Neutrophil (primary cell): ENCODE data around the gene LY6G5C.

Source experiments
- H3K27ac ChIP-seq: fragments of 200-600 bp; sonication (generic); 2 replicates; pipeline ENCODE4 v1.5.1; 2016; ENCODE audit warnings: mild to moderate bottlenecking, moderate library complexity
- H3K27me3 ChIP-seq: fragments of 200-600 bp; sonication (generic); 2 replicates; pipeline ENCODE4 v1.6.0; 2016; ENCODE audit warnings: mild to moderate bottlenecking
- H3K36me3 ChIP-seq: fragments of 200-600 bp; sonication (generic); 2 replicates; pipeline ENCODE4 v1.5.1; 2017
- H3K4me1 ChIP-seq, 2 experiments: fragments of 200-600 bp in 1 of 2; sonication (generic) in 1 of 2; 1 replicate in 1 of 2; 2 replicates in 1 of 2; pipeline versions ENCODE4 v1.5.1 to v1.6.1; 2013 to 2016; ENCODE audit warnings: low read depth in 1 of 2, low read length in 1 of 2, mild to moderate bottlenecking in 1 of 2, moderate library complexity in 1 of 2; ENCODE audit not compliant: control insufficient read depth in 1 of 2, insufficient read depth in 1 of 2
- H3K4me3 ChIP-seq, 2 experiments: fragments of 200-600 bp in 1 of 2; sonication (generic) in 1 of 2; 1 replicate in 1 of 2; 2 replicates in 1 of 2; pipeline ENCODE4 v1.5.1; 2013 to 2016; ENCODE audit warnings: low read depth in 1 of 2, low read length in 1 of 2, mild to moderate bottlenecking in 1 of 2, moderate library complexity in 1 of 2
- H3K9me3 ChIP-seq: fragments of 200-600 bp; sonication (generic); 2 replicates; pipeline ENCODE4 v1.5.1; 2016
- TF ChIP-seq, protein P1 (sequence below): fragments of 200-600 bp; sonication (generic); IDR thresholded peaks from 2 replicates; pipeline ENCODE4 v1.5.1; 2016; ENCODE audit warnings: antibody characterized with exemption

LY6G5C gene

GRCh38 chr6:31676904-31677303 is 4.0 kb downstream of the LY6G5C start:
- no peaks in the 10 kb centered on the region for H3K9me3 ChIP-seq
- H3K27ac ChIP-seq: no peak overlapping the region
- peaks cover 13 to 16% of the 10 kb centered on the region in 2 experiments for H3K4me1 ChIP-seq
- TF ChIP-seq, protein P1, sequence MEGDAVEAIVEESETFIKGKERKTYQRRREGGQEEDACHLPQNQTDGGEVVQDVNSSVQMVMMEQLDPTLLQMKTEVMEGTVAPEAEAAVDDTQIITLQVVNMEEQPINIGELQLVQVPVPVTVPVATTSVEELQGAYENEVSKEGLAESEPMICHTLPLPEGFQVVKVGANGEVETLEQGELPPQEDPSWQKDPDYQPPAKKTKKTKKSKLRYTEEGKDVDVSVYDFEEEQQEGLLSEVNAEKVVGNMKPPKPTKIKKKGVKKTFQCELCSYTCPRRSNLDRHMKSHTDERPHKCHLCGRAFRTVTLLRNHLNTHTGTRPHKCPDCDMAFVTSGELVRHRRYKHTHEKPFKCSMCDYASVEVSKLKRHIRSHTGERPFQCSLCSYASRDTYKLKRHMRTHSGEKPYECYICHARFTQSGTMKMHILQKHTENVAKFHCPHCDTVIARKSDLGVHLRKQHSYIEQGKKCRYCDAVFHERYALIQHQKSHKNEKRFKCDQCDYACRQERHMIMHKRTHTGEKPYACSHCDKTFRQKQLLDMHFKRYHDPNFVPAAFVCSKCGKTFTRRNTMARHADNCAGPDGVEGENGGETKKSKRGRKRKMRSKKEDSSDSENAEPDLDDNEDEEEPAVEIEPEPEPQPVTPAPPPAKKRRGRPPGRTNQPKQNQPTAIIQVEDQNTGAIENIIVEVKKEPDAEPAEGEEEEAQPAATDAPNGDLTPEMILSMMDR: no peak
- peaks cover 7% of the 10 kb centered on the region for H3K27me3 ChIP-seq
- H3K36me3 ChIP-seq: peaks cover 27% of the 10 kb centered on the region
- no peak overlapping the region for H3K4me3 ChIP-seq

DNA sequence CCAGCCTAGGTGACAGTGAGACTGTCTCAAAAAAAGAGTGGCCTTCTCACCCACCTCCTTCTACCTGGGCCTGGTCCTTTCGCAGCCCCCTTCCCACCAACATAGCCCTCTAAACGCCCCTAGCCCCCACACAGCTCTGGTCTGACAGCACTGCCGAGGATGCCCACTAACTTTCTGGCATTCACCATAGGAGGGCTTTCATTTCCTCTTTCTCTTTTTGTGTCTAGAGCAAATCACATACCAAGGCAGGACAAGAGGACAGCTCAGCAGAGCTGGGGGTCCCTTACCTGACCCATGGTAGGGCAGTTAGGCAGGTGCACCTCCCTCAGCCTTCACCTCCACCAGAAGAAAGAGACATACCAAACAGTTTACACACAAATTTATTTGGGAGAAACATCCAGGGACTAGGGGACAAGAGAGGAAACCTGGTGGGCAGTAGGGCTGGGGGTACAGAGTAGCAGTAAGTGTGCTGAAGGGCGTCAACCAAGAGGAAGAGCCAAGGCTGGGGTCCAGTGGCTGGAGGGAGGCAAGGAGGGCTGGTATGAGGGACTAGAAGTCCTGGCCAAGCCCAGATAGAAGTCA is 4.5 kb downstream of the LY6G5C start:
- TF ChIP-seq, protein P1: no peak
- H3K27ac ChIP-seq: no peak overlapping the region
- no peaks in the 10 kb centered on the region for H3K9me3 ChIP-seq
- peaks cover 32% of the 10 kb centered on the region for H3K36me3 ChIP-seq
- H3K4me1 ChIP-seq: peaks cover 10 to 12% of the 10 kb centered on the region in 2 experiments
- H3K4me3 ChIP-seq: no peak overlapping the region
- H3K27me3 ChIP-seq: peaks cover 2% of the 10 kb centered on the region

- peaks cover 18 to 20% of the 10 kb centered on the region in 2 experiments for H3K4me1 ChIP-seq
- no peaks in the 10 kb centered on the region for H3K9me3 ChIP-seq
- no peaks in the 10 kb centered on the region for H3K27me3 ChIP-seq
- no peak within 1 kb of the TSS for H3K4me3 ChIP-seq
- H3K27ac ChIP-seq: no peak within 1 kb of the TSS
- peaks cover 69% of the 10 kb centered on the region for H3K36me3 ChIP-seq
- TF ChIP-seq, protein P1: no peak
These were observed 11.2 kb downstream of the LY6G5C start, which contains the start of gene LY6G5B for GRCh38 chr6:31669676-31670075. TSS of gene LY6G5B (plus strand) at chr6:31669976. CDS start at chr6:31670951, 975 bp downstream.

GRCh38 chr6:31666337-31666965 is 14.4 kb downstream of the LY6G5C start:
- Histone ChIP-seq H3K9me3 (no peaks in the 10 kb centered on the region), H3K36me3 (peaks cover 69% of the 10 kb centered on the region), H3K4me1 (peaks cover 35 to 46% of the 10 kb centered on the region in 2 experiments), H3K27ac (peak overlapping the region; percentile 96), H3K27me3 (no peaks in the 10 kb centered on the region), H3K4me3 (peak overlapping the region; percentile 81 to 97)
- TF ChIP-seq, protein P1: no peak

GRCh38 chr6:31665501-31666336 is 15.1 kb downstream of the LY6G5C start, which contains the start of gene CSNK2B:
TSS of gene CSNK2B (plus strand) at chr6:31666080. CDS start at chr6:31666832, 752 bp downstream.
- peak within 1 kb of the TSS; percentile 96 for H3K27ac ChIP-seq
- H3K9me3 ChIP-seq: no peaks in the 10 kb centered on the region
- H3K36me3 ChIP-seq: peaks cover 65% of the 10 kb centered on the region
- no peaks in the 10 kb centered on the region for H3K27me3 ChIP-seq
- H3K4me3 ChIP-seq: peak within 1 kb of the TSS; percentile 81 to 97
- TF ChIP-seq, protein P1: peak; percentile 49
- peaks cover 41 to 52% of the 10 kb centered on the region in 2 experiments for H3K4me1 ChIP-seq
